Psoas muscle (tissue), 8 donors: ENCODE results near the gene CCDC12. TPM values are rescaled to one million over a fixed set of nuclear protein-coding genes. Genes with fewer than 3 reads are reported as not detected.

Experiments used
- ATAC-seq, 4 donors: fragments of 200-7000 bp; cut with Tn5 transposase; one replicate each; pipeline ENCODE4 v1.9.1; 2020; ENCODE audit warnings: moderate library complexity in 3 of 4, mild to moderate bottlenecking in 2 of 4
- DNase-seq, 2 donors: peaks; one replicate each; pipeline ENCODE4 v3.0.0-alpha.2; 2020
- H3K27ac ChIP-seq: fragments of 200-600 bp; one replicate; pipeline ENCODE4 v1.8.0; 2022
- H3K27me3 ChIP-seq, 3 donors: fragments of 200-600 bp in 1 of 3; one replicate each; pipeline versions ENCODE4 v1.6.1 to v1.8.0; 2013 to 2022; ENCODE audit warnings: low read length in 2 of 3, mild to moderate bottlenecking in 2 of 3, moderate library complexity in 1 of 3; ENCODE audit not compliant: insufficient read depth in 3 of 3
- H3K36me3 ChIP-seq, 2 donors: fragments of 200-600 bp in 1 of 2; one replicate each; pipeline versions ENCODE4 v1.6.1 to v1.8.0; 2013 to 2022; ENCODE audit warnings: low read depth in 1 of 2, mild to moderate bottlenecking in 1 of 2, moderate library complexity in 1 of 2; ENCODE audit not compliant: insufficient read depth in 1 of 2
- H3K4me1 ChIP-seq: fragments of 200-600 bp; one replicate; pipeline ENCODE4 v1.8.0; 2022
- H3K4me3 ChIP-seq: fragments of 200-600 bp; one replicate; pipeline ENCODE4 v1.8.0; 2022; ENCODE audit warnings: mild to moderate bottlenecking
- H3K9me3 ChIP-seq: fragments of 200-600 bp; one replicate; pipeline ENCODE4 v1.8.0; 2022
- CTCF ChIP-seq: fragments of 200-600 bp; IDR thresholded peaks from one replicate; pipeline ENCODE4 v1.8.0; 2022; ENCODE audit warnings: antibody characterized with exemption
- WGBS, 3 donors: extraction: QIAGEN DNeasy Blood & Tissue Kit; methylation state at CpG; one replicate each; pipeline versions ENCODE4 v1.1.6 to v1.1.7; 2013; 5-methylcytosine and 5-hydroxymethylcytosine counted together
- intact Hi-C, 2 donors: fragments of 100-400 bp; cut with DNase I; formaldehyde crosslinking; loops; one replicate each; pipeline versions ENCODE4 v1.11.0 to v1.14.2; 2022
- polyA plus RNA-seq, 3 donors: library from polyadenylated mRNA; stranded (reverse); fragments of 200-250 nt; gene quantifications; one replicate each; pipeline ENCODE4 v1.2.3, GENCODE V29; 2013
- total RNA-seq, 4 donors: library from RNA; stranded (reverse); fragmentation: NEBNext Ultra II Directional in 2 of 4; extraction: Animal tissue kit (Norgen Biotek cat#: 25700) in 2 of 4; gene quantifications; one replicate each; pipeline versions ENCODE4 v1.2.1 to v1.2.4, GENCODE V29; 2021 to 2023
- donor health status: healthy with polysubstance abuse.
- donor health status: DM: no; HTN: no; CAD: no; lungs with moderate emphysema.
- donor health status: Bipolar disorder and iron deficiency.
- donor health status: healthy.
- donor health status: DM: yes; HTN: yes; CAD: no.
- donor health status: DM: no; HTN: no; CAD: no.
- donor health status: DM: no; HTN: no; CAD: no.
- donor health status: DM: yes; HTN: yes; CAD: no.

The CCDC12 gene
- total and polyA plus RNA-seq, 7 donors = 25.1 to 69.8 (median 36.4) TPM

GRCh38 chr3:46987743-46988401 lies 11.3 kb upstream of the CCDC12 start:
- Histone ChIP-seq H3K36me3 (no peaks in the 10 kb centered on the region), H3K9me3 (no peaks in the 10 kb centered on the region), H3K4me3 (peak overlapping the region; percentile 32), H3K4me1 (no peaks in the 10 kb centered on the region), H3K27me3 (no peaks in the 10 kb centered on the region), H3K27ac (peak overlapping the region; percentile 41)
- DNase-seq (peak; percentile 67 to 81), ATAC-seq (peak; percentile 40 to 69 (median 44))
- 56 to 65% (median 58%) methylated on average over 13 to 16 of the region's 16 CpGs for WGBS, 3 donors
- no peak for TF ChIP-seq CTCF
- intact Hi-C loops = no loop called here

- Histone ChIP-seq H3K9me3 (no peaks in the 10 kb centered on the region), H3K27ac (peak overlapping the region; percentile 41), H3K27me3 (no peaks in the 10 kb centered on the region), H3K4me1 (no peaks in the 10 kb centered on the region), H3K4me3 (no peak overlapping the region), H3K36me3 (no peaks in the 10 kb centered on the region)
- ATAC-seq (peak in 2 of 4 donors; percentile 1 to 7), DNase-seq (no peak)
- 72 to 91% (median 89%) methylated on average over 6 to 9 of the region's 9 CpGs for WGBS, 3 donors
- no peak for TF ChIP-seq CTCF
- intact Hi-C loops = no loop called here
Observed at GRCh38 chr3:46987319-46987742, 10.8 kb upstream of the CCDC12 start.

GRCh38 chr3:46986782-46987310 lies 10.3 kb upstream of the CCDC12 start:
- ATAC-seq = no peak
- DNase-seq = peak in 1 of 2 donors; percentile 32
- Histone ChIP-seq H3K4me1 (no peaks in the 10 kb centered on the region), H3K4me3 (no peak overlapping the region), H3K36me3 (no peaks in the 10 kb centered on the region), H3K27me3 (no peaks in the 10 kb centered on the region), H3K27ac (no peak overlapping the region), H3K9me3 (no peaks in the 10 kb centered on the region)
- TF ChIP-seq CTCF = no peak
- intact Hi-C loops = no loop called here
- WGBS, 3 donors = 75 to 90% (median 84%) methylated on average over 3 of the region's 3 CpGs

- intact Hi-C loops = no loop called here
- no peaks in the 10 kb centered on the region for H3K36me3 ChIP-seq
- no peaks in the 10 kb centered on the region for H3K4me1 ChIP-seq
- DNase-seq = peak in 1 of 2 donors; percentile 1
- ATAC-seq = no peak
- H3K27ac ChIP-seq = no peak overlapping the region
- H3K27me3 ChIP-seq = no peaks in the 10 kb centered on the region
- WGBS, 3 donors = 91 to 100% (median 94%) methylated on average over 4 of the region's 4 CpGs
- TF ChIP-seq CTCF = no peak
- no peak overlapping the region for H3K4me3 ChIP-seq
- no peaks in the 10 kb centered on the region for H3K9me3 ChIP-seq
Observed at GRCh38 chr3:46986055-46986730, 9.6 kb upstream of the CCDC12 start.
